Activated CD4-positive, CD25-positive, alpha-beta regulatory T cell (primary cell): ENCODE data around the gene HERC6.
A peak's percentile ranks its signal among the peaks of the same experiment; 100 is the strongest.
"Not testable (repeated sequence)": the region's sequence is repeated elsewhere in the genome, so short reads cannot be mapped to it uniquely, and the experiment has no call there.

Experiments
- DNase-seq, 4 experiments: peaks; one replicate each; lab custom pipeline; 2025; lab: John Stamatoyannopoulos, UW

The HERC6 gene

GRCh38 chr4:88378691-88379559 lies at the start of gene HERC6:
Gene HERC6, plus strand, starts transcription at chr4:88378852. Its CDS starts 70 bp downstream, at chr4:88378922.
- peak; percentile 32 to 64 (median 47) for DNase-seq

- no peak for DNase-seq
Observed at GRCh38 chr4:88333741-88334405, 44.8 kb upstream of the HERC6 start.

GRCh38 chr4:88335092-88335665 lies 43.5 kb upstream of the HERC6 start:
- DNase-seq, result no peak

- no peak for DNase-seq
Observed at GRCh38 chr4:88341227-88342192, 37.1 kb upstream of the HERC6 start.

- DNase-seq, result not testable (repeated sequence)
Observed at GRCh38 chr4:88346902-88347301, 31.8 kb upstream of the HERC6 start.

- DNase-seq, result not testable (repeated sequence)
Observed at GRCh38 chr4:88348761-88349160, 29.9 kb upstream of the HERC6 start.

- DNase-seq, result no peak
Observed at GRCh38 chr4:88350786-88351185, 27.9 kb upstream of the HERC6 start.

- no peak for DNase-seq
Observed at GRCh38 chr4:88352062-88352740, 26.5 kb upstream of the HERC6 start.

- DNase-seq, result no peak
Observed at GRCh38 chr4:88353324-88353723, 25.3 kb upstream of the HERC6 start.

GRCh38 chr4:88356771-88357170 lies 21.9 kb upstream of the HERC6 start:
- DNase-seq, result no peak

GRCh38 chr4:88357262-88357661 lies 21.4 kb upstream of the HERC6 start:
- no peak for DNase-seq

- DNase-seq, result no peak
Observed at GRCh38 chr4:88359558-88359957, 19.1 kb upstream of the HERC6 start.

- DNase-seq, result no peak
Observed at GRCh38 chr4:88360256-88360655, 18.4 kb upstream of the HERC6 start.

GRCh38 chr4:88360791-88361190 lies 17.9 kb upstream of the HERC6 start:
- DNase-seq, result no peak

GRCh38 chr4:88361217-88361773 lies 17.4 kb upstream of the HERC6 start:
- DNase-seq, result not testable (repeated sequence)

- no peak for DNase-seq
Observed at GRCh38 chr4:88366460-88366859, 12.2 kb upstream of the HERC6 start.

GRCh38 chr4:88367826-88368225 lies 10.8 kb upstream of the HERC6 start:
- DNase-seq, result no peak

- DNase-seq, result not testable (repeated sequence)
Observed at GRCh38 chr4:88369180-88369812, 9.4 kb upstream of the HERC6 start.

- DNase-seq, result no peak
Observed at GRCh38 chr4:88381123-88381522, 2.5 kb downstream of the HERC6 start.

- DNase-seq, result peak in 3 of 4 experiments; percentile 1 to 34 (median 12)
Observed at GRCh38 chr4:88382621-88383020, 4.0 kb downstream of the HERC6 start.
